Stomach smooth muscle (tissue), 2 donors: ENCODE data around the gene SNX25.

Experiments
- H3K27ac ChIP-seq: one replicate; pipeline ENCODE4 v1.7.0; 2013; ENCODE audit warnings: mild to moderate bottlenecking, low read length, inconsistent platforms
- H3K27me3 ChIP-seq, 2 donors: one replicate each; pipeline ENCODE4 v1.7.0; 2013; ENCODE audit warnings: low read length in 2 of 2; ENCODE audit not compliant: insufficient read depth in 2 of 2, control insufficient read depth in 1 of 2
- H3K36me3 ChIP-seq, 2 donors: one replicate each; pipeline ENCODE4 v1.7.0; 2013; ENCODE audit warnings: low read length in 2 of 2; ENCODE audit not compliant: control insufficient read depth in 2 of 2, insufficient read depth in 2 of 2
- H3K4me1 ChIP-seq: one replicate; pipeline ENCODE4 v1.7.0; 2013; ENCODE audit warnings: low read length; ENCODE audit not compliant: control insufficient read depth, insufficient read depth
- H3K4me3 ChIP-seq, 2 donors: one replicate each; pipeline ENCODE4 v1.7.0; 2013; ENCODE audit warnings: low read length in 2 of 2
- H3K9ac ChIP-seq, 2 donors: one replicate each; pipeline ENCODE4 v1.7.0; 2013; ENCODE audit warnings: low read length in 2 of 2, mild to moderate bottlenecking in 1 of 2
- H3K9me3 ChIP-seq, 2 donors: one replicate each; pipeline ENCODE4 v1.7.0; 2013; ENCODE audit warnings: low read length in 2 of 2; ENCODE audit not compliant: control insufficient read depth in 2 of 2
- donor health status: healthy.
- donor health status: Pancreatic carcinoma.

Gene SNX25

DNA sequence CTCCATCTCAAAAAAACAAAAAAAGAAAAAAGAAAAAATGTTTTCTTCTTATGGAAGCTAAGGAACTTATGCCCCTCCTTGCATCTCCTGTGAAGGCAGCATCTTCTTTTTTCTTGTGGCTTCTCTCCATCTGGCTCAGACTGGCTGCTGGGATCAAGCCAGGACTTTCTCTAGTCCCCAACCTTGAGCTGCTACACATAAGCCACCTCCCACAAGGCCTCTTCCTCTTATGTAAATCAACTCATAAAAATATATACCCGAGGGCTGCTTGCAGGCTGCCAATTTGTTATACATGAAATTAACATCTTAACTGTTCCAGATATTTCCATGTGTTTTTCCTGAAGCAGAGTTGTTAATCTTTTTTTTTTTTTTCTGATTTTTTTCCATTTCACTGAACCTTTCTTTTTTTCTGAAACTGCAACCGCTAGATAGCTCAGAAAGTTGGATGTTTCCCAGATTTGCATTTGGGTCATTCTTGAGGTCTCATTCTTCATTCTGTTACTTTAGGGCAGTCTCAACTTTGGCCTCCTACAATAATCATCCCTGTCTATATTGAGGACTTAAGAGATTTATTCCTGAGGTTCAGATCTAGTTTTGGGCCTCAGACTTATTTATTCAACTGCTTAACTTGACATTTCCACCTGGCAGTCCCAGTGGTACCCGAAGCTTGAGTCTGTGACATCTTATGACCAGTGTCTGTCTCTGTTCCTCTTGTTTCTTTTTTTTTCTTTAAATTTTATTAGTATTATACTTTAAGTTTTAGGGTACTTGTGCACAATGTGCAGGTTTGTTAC, 10.3 kb downstream of the SNX25 start:
- Histone ChIP-seq H3K27ac (no peak overlapping the region), H3K27me3 (no peaks in the 10 kb centered on the region), H3K4me3 (no peak overlapping the region), H3K36me3 (no peaks in the 10 kb centered on the region), H3K9ac (peak overlapping the region in 1 of 2 donors; percentile 17), H3K4me1 (peaks cover 2% of the 10 kb centered on the region), H3K9me3 (no peaks in the 10 kb centered on the region)

DNA sequence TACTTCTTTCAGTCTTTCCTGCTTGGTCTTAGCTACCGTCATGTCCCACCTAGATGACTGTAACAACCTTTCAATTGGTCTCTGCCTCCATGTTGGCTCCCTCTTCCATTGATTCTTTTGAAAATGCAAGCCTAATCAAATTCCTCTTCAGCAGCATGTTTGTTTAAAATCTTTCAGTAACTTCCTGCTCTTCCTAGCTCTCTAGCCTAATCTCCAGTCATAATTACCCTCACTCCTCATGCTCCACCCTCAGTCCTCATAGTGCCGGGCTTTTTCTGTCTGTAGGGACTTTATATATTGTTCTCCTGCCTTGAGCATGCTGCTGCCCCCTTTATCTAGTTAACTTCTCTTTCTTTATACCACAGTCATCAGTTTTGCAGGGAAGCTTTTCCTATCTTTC, 12.1 kb downstream of the SNX25 start:
- no peak overlapping the region for H3K27ac ChIP-seq
- H3K9ac ChIP-seq, result no peak overlapping the region
- H3K4me3 ChIP-seq, result no peak overlapping the region
- no peaks in the 10 kb centered on the region for H3K36me3 ChIP-seq
- H3K9me3 ChIP-seq, result no peaks in the 10 kb centered on the region
- H3K27me3 ChIP-seq, result no peaks in the 10 kb centered on the region
- H3K4me1 ChIP-seq, result peaks cover 2% of the 10 kb centered on the region

DNA sequence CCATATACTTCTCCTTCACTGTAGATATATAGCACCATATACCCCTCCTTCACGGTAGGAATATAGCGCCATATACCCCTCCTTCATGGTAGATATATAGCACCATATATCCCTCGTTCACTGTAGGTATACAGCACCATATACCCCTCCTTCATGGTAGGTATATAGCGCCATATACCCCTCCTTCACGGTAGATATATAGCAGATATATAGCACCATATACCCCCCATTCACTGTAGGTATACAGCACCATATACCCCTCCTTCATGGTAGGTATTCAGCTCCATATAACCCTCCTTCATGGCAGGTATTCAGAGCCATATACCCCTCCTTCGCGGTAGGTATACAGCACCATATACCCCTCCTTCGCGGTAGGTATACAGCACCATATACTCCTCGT, 12.5 kb downstream of the SNX25 start:
- H3K4me3 ChIP-seq, result no peak overlapping the region
- no peaks in the 10 kb centered on the region for H3K36me3 ChIP-seq
- no peak overlapping the region for H3K9ac ChIP-seq
- H3K27me3 ChIP-seq, result no peaks in the 10 kb centered on the region
- no peaks in the 10 kb centered on the region for H3K9me3 ChIP-seq
- peaks cover 5% of the 10 kb centered on the region for H3K4me1 ChIP-seq
- no peak overlapping the region for H3K27ac ChIP-seq

DNA sequence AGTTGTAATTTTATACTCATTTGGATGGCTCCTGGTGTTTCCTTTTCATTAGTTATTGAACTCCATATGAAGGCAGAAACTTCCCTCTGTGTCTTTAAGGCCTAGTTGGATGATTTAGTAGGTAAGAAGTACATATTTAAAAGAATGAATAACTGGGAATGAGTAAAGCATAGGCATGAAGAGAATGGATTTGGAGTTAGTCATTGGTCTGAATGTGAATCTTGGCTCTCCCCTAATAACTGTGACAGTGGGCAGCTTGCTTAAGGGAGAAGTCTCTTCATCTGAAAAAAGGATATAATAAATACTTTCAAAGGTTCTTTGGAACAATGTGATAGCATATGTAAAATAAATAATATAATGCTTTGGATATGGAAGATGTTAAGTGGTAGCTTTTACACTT, 13.2 kb downstream of the SNX25 start:
- Histone ChIP-seq H3K4me1 (peaks cover 12% of the 10 kb centered on the region), H3K36me3 (no peaks in the 10 kb centered on the region), H3K27ac (no peak overlapping the region), H3K4me3 (no peak overlapping the region), H3K27me3 (no peaks in the 10 kb centered on the region), H3K9ac (no peak overlapping the region), H3K9me3 (no peaks in the 10 kb centered on the region)

DNA sequence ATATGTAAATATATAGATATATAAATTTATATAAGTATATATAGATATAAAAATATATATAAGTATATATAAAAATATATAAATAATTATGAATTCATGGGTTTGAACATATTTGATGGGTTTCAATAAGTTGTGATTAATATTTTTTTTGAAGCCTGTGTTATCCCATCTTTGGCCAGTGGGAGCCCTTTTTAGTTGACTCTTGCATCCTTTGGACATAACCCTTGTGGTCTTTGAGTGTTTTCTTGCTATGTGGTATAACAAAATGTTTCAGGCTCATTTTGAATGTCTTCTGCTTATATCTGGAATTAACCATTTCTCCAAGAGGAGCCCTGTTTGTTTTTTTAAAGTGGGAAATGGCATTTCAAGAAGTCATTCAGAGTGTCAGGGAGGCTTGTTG, 15.2 kb downstream of the SNX25 start:
- Histone ChIP-seq H3K4me3 (no peak overlapping the region), H3K36me3 (no peaks in the 10 kb centered on the region), H3K27ac (no peak overlapping the region), H3K27me3 (no peaks in the 10 kb centered on the region), H3K9ac (no peak overlapping the region), H3K9me3 (no peaks in the 10 kb centered on the region), H3K4me1 (peaks cover 16% of the 10 kb centered on the region)

DNA sequence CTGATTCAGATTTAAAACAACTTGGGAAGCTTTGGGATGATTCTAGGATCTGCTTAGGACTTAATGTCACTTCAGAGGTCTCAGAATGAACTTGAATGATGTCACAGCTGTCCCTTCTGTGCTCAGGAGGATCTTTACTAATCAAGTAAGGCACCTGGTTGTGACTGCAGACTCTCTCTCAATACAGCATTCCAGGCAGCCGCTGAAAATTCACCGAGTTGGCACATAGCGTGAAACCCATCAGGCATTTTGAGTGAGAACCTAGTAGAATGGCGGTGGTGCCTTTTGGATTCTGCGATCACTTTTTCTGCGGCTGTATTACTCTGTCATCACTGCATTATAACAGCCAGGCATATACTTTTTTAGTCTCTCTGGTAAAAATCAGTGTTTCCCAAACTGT, 16.5 kb downstream of the SNX25 start:
- no peaks in the 10 kb centered on the region for H3K36me3 ChIP-seq
- peak overlapping the region; percentile 58 for H3K27ac ChIP-seq
- no peaks in the 10 kb centered on the region for H3K9me3 ChIP-seq
- no peaks in the 10 kb centered on the region for H3K27me3 ChIP-seq
- no peak overlapping the region for H3K9ac ChIP-seq
- H3K4me1 ChIP-seq, result peaks cover 16% of the 10 kb centered on the region
- H3K4me3 ChIP-seq, result no peak overlapping the region

DNA sequence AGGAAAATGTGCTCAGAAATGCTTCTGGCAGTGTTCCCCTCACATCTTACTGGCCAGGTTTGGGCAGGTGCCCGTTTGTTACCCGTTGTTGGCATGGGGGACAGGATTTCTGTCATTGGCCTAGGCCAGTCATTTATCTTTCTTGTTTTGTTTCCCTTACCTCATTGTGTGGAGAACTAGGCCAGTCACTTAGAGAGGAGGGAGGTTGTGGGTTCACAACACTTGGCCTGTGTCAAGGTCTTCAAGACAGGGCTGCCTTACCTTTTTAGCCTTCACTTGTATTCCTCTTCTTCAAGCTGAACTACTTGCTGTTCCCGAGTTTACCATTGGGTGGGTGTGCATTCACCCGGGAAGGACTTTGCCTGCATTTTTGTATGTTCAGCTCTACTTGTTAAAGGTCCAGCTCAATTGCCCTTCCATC, 17.7 kb downstream of the SNX25 start:
- no peaks in the 10 kb centered on the region for H3K27me3 ChIP-seq
- peak overlapping the region; percentile 58 for H3K27ac ChIP-seq
- H3K9me3 ChIP-seq, result no peaks in the 10 kb centered on the region
- peak overlapping the region in 1 of 2 donors; percentile 18 for H3K9ac ChIP-seq
- peak overlapping the region; percentile 17 to 49 for H3K4me3 ChIP-seq
- no peaks in the 10 kb centered on the region for H3K36me3 ChIP-seq
- H3K4me1 ChIP-seq, result peaks cover 16% of the 10 kb centered on the region

DNA sequence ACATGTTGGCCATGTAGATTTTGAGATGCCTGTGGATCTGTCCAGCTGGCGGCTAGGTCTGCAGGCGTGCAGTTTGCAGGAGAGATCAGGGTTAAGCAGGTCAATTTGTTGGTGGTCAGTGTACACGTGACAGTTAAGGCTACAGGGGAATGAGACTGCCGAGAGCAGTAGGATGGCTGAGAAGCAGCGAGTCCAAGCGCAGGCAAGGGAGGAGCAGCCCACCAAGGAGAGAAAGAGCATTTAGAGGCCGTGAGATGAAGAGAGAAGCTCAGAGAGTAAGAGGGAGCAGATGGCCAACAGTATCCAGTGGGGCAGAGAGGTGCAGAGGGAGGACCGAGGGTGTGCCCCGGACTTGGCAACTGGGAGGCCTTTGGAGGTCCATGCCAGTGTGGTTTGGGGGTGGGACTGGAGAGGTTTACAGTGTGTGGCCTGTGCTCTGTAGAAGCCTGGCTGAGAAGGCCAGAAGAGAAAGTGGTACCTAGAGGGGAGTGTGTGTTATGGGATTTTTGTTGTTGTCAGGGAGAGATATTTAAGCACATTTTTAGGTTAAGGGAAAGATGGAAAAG, 18.4 kb downstream of the SNX25 start:
- Histone ChIP-seq H3K36me3 (no peaks in the 10 kb centered on the region), H3K4me3 (peak overlapping the region in 1 of 2 donors; percentile 49), H3K27me3 (no peaks in the 10 kb centered on the region), H3K27ac (peak overlapping the region; percentile 58), H3K4me1 (peaks cover 16% of the 10 kb centered on the region), H3K9ac (no peak overlapping the region), H3K9me3 (no peaks in the 10 kb centered on the region)

DNA sequence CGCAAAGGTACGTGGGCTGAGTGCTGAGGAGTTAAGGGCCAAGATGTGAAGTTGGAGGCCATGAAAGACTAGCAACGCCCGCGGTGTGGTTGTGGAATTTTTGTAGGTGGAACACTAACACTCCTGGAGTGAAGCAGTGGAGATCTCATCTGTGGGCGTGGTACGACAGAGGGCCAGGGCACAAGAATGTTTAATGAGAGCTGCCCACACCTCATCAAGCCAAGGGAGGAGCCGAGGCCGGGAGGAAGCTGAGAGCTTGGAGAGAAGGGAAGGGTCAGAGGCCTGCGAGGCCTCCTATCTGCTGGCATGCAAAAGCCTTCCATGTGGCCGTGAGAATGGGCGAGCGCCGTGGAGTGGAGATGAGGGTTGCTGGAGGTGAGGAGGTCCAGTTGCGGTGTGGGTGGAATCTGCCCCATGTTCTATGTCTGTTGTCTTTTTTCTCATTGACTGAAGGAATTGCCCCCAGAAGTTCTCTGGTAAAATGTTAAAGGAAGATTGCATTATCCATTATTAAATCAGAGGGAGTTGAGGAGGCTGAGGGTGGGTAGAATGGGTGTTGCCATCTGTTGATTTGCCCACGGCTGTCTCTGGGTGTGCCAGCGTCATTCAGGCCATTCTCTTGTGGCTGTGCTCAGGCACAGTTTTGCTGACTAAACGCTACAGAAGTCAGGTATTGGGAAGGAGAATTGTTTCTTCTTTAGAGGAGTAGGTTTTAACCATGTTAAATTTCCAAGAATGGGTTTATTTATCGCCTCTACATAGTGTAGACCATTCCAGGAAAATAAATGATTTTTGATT, 19.8 kb downstream of the SNX25 start:
- H3K27me3 ChIP-seq, result no peaks in the 10 kb centered on the region
- H3K9ac ChIP-seq, result no peak overlapping the region
- no peak overlapping the region for H3K4me3 ChIP-seq
- H3K27ac ChIP-seq, result no peak overlapping the region
- peaks cover 16% of the 10 kb centered on the region for H3K4me1 ChIP-seq
- H3K9me3 ChIP-seq, result no peaks in the 10 kb centered on the region
- H3K36me3 ChIP-seq, result no peaks in the 10 kb centered on the region

DNA sequence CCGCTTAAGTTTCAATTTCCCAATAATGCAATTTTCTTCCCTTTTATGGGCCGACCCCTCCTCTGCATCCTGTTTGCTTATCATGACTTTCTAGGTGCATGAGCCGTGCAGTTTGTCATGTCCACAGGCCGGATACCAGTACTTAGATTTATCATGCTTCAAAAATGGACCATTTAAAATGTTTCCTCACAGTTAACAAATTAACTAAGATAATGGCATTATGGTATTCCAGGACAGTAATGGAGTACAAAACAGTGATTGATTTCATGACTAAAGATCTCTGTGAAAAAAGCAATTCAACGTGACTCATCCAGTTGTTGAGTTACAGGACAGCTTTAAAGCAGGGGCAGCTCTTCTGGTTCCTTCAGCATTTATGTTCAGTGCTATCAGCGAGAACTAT, 23.0 kb downstream of the SNX25 start:
- Histone ChIP-seq H3K27ac (no peak overlapping the region), H3K4me3 (no peak overlapping the region)

More for the DNA sequence above, 23.0 kb downstream of the SNX25 start:
- Histone ChIP-seq H3K27me3 (no peaks in the 10 kb centered on the region), H3K36me3 (no peaks in the 10 kb centered on the region), H3K4me1 (peaks cover 9% of the 10 kb centered on the region), H3K9ac (no peak overlapping the region), H3K9me3 (no peaks in the 10 kb centered on the region)
